IMR-90 (cell line): ENCODE results near the gene PABPC1L. TPM values are rescaled to one million over a fixed set of nuclear protein-coding genes. Genes with fewer than 3 reads are reported as not detected.

Experiments used
- ATAC-seq: fragments of 200-7000 bp; cut with Tn5 transposase; 2 replicates; pipeline ENCODE4 v1.9.1; 2020; ENCODE audit warnings: low read depth, mild to moderate bottlenecking, moderate library complexity
- BruUV-seq: library from RNA; stranded (reverse); fragments of 400-500 nt; replicated peaks from 2 replicates; lab custom pipeline; 2021; lab: Mats Ljungman, UMichigan
- CTCF ChIA-PET: fragments of 300-600 bp; formaldehyde crosslinking; extraction: SDS; loops from one replicate; lab custom pipeline; 2021; ENCODE audit warnings: antibody characterized with exemption; lab: Yijun Ruan, JAX
- POLR2A ChIA-PET: fragments of 300-600 bp; sonication (Branson Sonifier 250); formaldehyde crosslinking; loops from one replicate; lab custom pipeline; 2022; ENCODE audit warnings: antibody characterized with exemption; ENCODE audit not compliant: unreplicated experiment; lab: Charles Lee
- DNase-seq: peaks from one replicate; pipeline ENCODE4 v3.0.0; 2013
- H2AFZ ChIP-seq: replicated peaks from 2 replicates; pipeline ENCODE3; 2013; ENCODE audit warnings: low read length, mild to moderate bottlenecking; ENCODE audit not compliant: poor library complexity
- H2AK5ac ChIP-seq: 2 replicates; pipeline ENCODE4 v1.6.1; 2013; ENCODE audit warnings: low read depth, low read length, inconsistent platforms
- H2AK9ac ChIP-seq: replicated peaks from 2 replicates; pipeline ENCODE3; 2013; ENCODE audit warnings: mild to moderate bottlenecking, low read depth, low read length, moderate library complexity; ENCODE audit not compliant: poor library complexity
- H2BK120ac ChIP-seq: 2 replicates; pipeline ENCODE4 v1.6.1; 2013; ENCODE audit warnings: low read depth, low read length, inconsistent platforms
- H2BK15ac ChIP-seq: 3 replicates; pipeline ENCODE4 v1.6.1; 2013; ENCODE audit warnings: low read depth, low read length, inconsistent platforms
- H2BK20ac ChIP-seq: 2 replicates; pipeline ENCODE4 v1.6.1; 2013; ENCODE audit warnings: low read depth, mild to moderate bottlenecking, inconsistent platforms, low read length, moderate library complexity
- H2BK5ac ChIP-seq: 2 replicates; pipeline ENCODE4 v1.6.1; 2013; ENCODE audit warnings: mild to moderate bottlenecking, low read depth, low read length, inconsistent platforms; ENCODE audit not compliant: poor library complexity, severe bottlenecking
- H3K14ac ChIP-seq: replicated peaks from 2 replicates; pipeline ENCODE4 v1.6.1; 2013; ENCODE audit warnings: low read depth, low read length, inconsistent platforms
- H3K18ac ChIP-seq: 2 replicates; pipeline ENCODE4 v1.6.1; 2013; ENCODE audit warnings: low read depth, low read length, control low read depth
- H3K23ac ChIP-seq: 2 replicates; pipeline ENCODE4 v1.6.1; 2013; ENCODE audit warnings: low read depth, low read length, inconsistent platforms
- H3K27ac ChIP-seq: 2 replicates; pipeline ENCODE4 v1.5.1; 2013; ENCODE audit warnings: mild to moderate bottlenecking, control low read depth, low read length; ENCODE audit not compliant: insufficient read depth
- H3K27me3 ChIP-seq: 2 replicates; pipeline ENCODE4 v1.6.1; 2013; ENCODE audit warnings: low read length; ENCODE audit not compliant: control insufficient read depth, insufficient read depth
- H3K36me3 ChIP-seq: 2 replicates; pipeline ENCODE4 v1.6.1; 2013; ENCODE audit warnings: low read length, mixed read lengths; ENCODE audit not compliant: control insufficient read depth, insufficient read depth
- H3K4ac ChIP-seq: 2 replicates; pipeline ENCODE4 v1.6.1; 2013; ENCODE audit warnings: low read depth, low read length, inconsistent platforms
- H3K4me1 ChIP-seq: 2 replicates; pipeline ENCODE4 v1.6.1; 2013; ENCODE audit warnings: low read length, mixed read lengths; ENCODE audit not compliant: control insufficient read depth, insufficient read depth
- H3K4me2 ChIP-seq: 2 replicates; pipeline ENCODE4 v1.6.1; 2013; ENCODE audit warnings: low read depth, mild to moderate bottlenecking, control low read depth, low read length, moderate library complexity
- H3K4me3 ChIP-seq: 2 replicates; pipeline ENCODE4 v1.5.1; 2013; ENCODE audit warnings: low read depth, mild to moderate bottlenecking, control low read depth, low read length, moderate library complexity; ENCODE audit not compliant: insufficient read depth
- H3K56ac ChIP-seq: 2 replicates; pipeline ENCODE4 v1.6.1; 2013; ENCODE audit warnings: low read length, inconsistent platforms; ENCODE audit not compliant: insufficient read depth; ENCODE audit errors: extremely low read depth
- H3K79me1 ChIP-seq, 2 experiments: 2 replicates each; pipeline ENCODE4 v1.6.1; 2013; ENCODE audit warnings: low read length in 2 of 2, inconsistent platforms in 1 of 2, low read depth in 1 of 2
- H3K9ac ChIP-seq: 2 replicates; pipeline ENCODE4 v1.6.1; 2013; ENCODE audit warnings: low read depth, low read length, control low read depth
- H3K9me1 ChIP-seq: 2 replicates; pipeline ENCODE4 v1.6.1; 2013; ENCODE audit warnings: low read length, inconsistent platforms; ENCODE audit not compliant: insufficient read depth
- H3K9me3 ChIP-seq: 2 replicates; pipeline ENCODE4 v1.6.1; 2013; ENCODE audit warnings: low read length; ENCODE audit not compliant: control insufficient read depth, insufficient read depth
- H4K20me1 ChIP-seq: 2 replicates; pipeline ENCODE4 v1.6.1; 2013; ENCODE audit warnings: low read length, inconsistent platforms; ENCODE audit not compliant: insufficient read depth
- H4K5ac ChIP-seq: 2 replicates; pipeline ENCODE4 v1.6.1; 2013; ENCODE audit warnings: mild to moderate bottlenecking, low read depth, low read length, control low read depth
- H4K8ac ChIP-seq, 2 experiments: 2 replicates each; pipeline ENCODE4 v1.6.1; 2013; ENCODE audit warnings: low read depth in 2 of 2, low read length in 2 of 2, control low read depth in 1 of 2, inconsistent platforms in 1 of 2
- H4K91ac ChIP-seq: 2 replicates; pipeline ENCODE4 v1.6.1; 2013; ENCODE audit warnings: low read depth, low read length, inconsistent platforms; ENCODE audit not compliant: insufficient read depth
- CEBPB ChIP-seq: IDR thresholded peaks from 2 replicates; pipeline ENCODE4 v1.6.1; 2012; ENCODE audit warnings: low read depth, low read length, improper control_type of control experiment
- CHD1 ChIP-seq: IDR thresholded peaks from 2 replicates; pipeline ENCODE4 v1.6.1; 2012; ENCODE audit warnings: low read depth, low read length, improper control_type of control experiment
- FOS ChIP-seq: fragments of 150-350 bp; IDR thresholded peaks from 2 replicates; pipeline ENCODE4 v1.6.1; 2016; ENCODE audit warnings: low read depth, low read length
- MAFK ChIP-seq: IDR thresholded peaks from 2 replicates; pipeline ENCODE4 v1.6.1; 2012; ENCODE audit warnings: low read depth, low read length, improper control_type of control experiment
- MAZ ChIP-seq: IDR thresholded peaks from 2 replicates; pipeline ENCODE4 v1.6.1; 2012; ENCODE audit warnings: low read depth, mild to moderate bottlenecking, low read length, improper control_type of control experiment, moderate library complexity, borderline replicate concordance
- MXI1 ChIP-seq: IDR thresholded peaks from 2 replicates; pipeline ENCODE4 v1.6.1; 2012; ENCODE audit warnings: low read depth, mild to moderate bottlenecking, low read length, moderate library complexity, borderline replicate concordance
- NFE2L2 ChIP-seq: fragments of 150-350 bp; IDR thresholded peaks from 2 replicates; pipeline ENCODE4 v1.6.1; 2016; ENCODE audit warnings: low read depth, mild to moderate bottlenecking, low read length
- POLR2A ChIP-seq: IDR thresholded peaks from 2 replicates; pipeline ENCODE4 v1.6.1; 2012; ENCODE audit warnings: mild to moderate bottlenecking, low read depth, low read length
- RAD21 ChIP-seq: IDR thresholded peaks from 2 replicates; pipeline ENCODE4 v1.6.1; 2012; ENCODE audit warnings: low read length, improper control_type of control experiment
- RCOR1 ChIP-seq: IDR thresholded peaks from 2 replicates; pipeline ENCODE4 v1.6.1; 2012; ENCODE audit warnings: mild to moderate bottlenecking, low read length, improper control_type of control experiment; ENCODE audit not compliant: insufficient replicate concordance
- RFX5 ChIP-seq: IDR thresholded peaks from 2 replicates; pipeline ENCODE4 v1.8.0; 2012; ENCODE audit warnings: low read depth, mild to moderate bottlenecking, low read length, moderate library complexity
- SMC3 ChIP-seq: fragments of 150-350 bp; IDR thresholded peaks from 2 replicates; pipeline ENCODE4 v1.6.1; 2016; ENCODE audit warnings: low read depth, mild to moderate bottlenecking, antibody characterized with exemption, low read length, moderate library complexity
- USF2 ChIP-seq: fragments of 150-350 bp; IDR thresholded peaks from 2 replicates; pipeline ENCODE4 v1.6.1; 2017; ENCODE audit warnings: mild to moderate bottlenecking, antibody characterized with exemption, low read length, low read depth
- WGBS, 2 experiments: methylation state at CpG; one replicate each; pipeline versions ENCODE4 v1.1.5 to v1.1.7; 2013; ENCODE audit warnings: missing lambda C conversion rate in 2 of 2; ENCODE audit not compliant: insufficient read length in 1 of 2; ENCODE audit errors: extremely low coverage in 2 of 2; 5-methylcytosine and 5-hydroxymethylcytosine counted together
- dilution Hi-C: fragments of 300-500 bp; cut with HindIII; formaldehyde crosslinking; loops from one replicate; pipeline ENCODE4 v1.14.3; 2018; ENCODE audit warnings: low sequenced_read_pairs; ENCODE audit not compliant: unreplicated experiment
- in situ Hi-C: fragments of 300-500 bp; cut with MboI; formaldehyde crosslinking; loops from 3 replicates; pipeline ENCODE4 v1.14.3; 2019; ENCODE audit warnings: low sequenced_read_pairs, inconsistent platforms, mixed read lengths
- intact Hi-C: fragments of 100-400 bp; cut with micrococcal nuclease; formaldehyde crosslinking; loops from 2 replicates; pipeline ENCODE4 v1.10.0; 2022
- polyA plus RNA-seq, 3 experiments: library from polyadenylated mRNA; depleted of rRNA; stranded (reverse); fragments of >200 nt; gene quantifications; 2 replicates each; pipeline ENCODE4 v1.2.3, GENCODE V29; 2012; ENCODE audit warnings: low replicate concordance in 1 of 3
- total RNA-seq: library from RNA; depleted of rRNA; stranded (reverse); fragments of >200 nt; gene quantifications from 2 replicates; pipeline ENCODE4 v1.2.3, GENCODE V29; 2012
- TF ChIP-seq, protein P1 (sequence below): conservative IDR thresholded peaks from 2 replicates; pipeline ENCODE4 v1.5.1; 2012; ENCODE audit warnings: mild to moderate bottlenecking, low read depth, low read length, improper control_type of control experiment
- TF ChIP-seq, protein P2 (sequence below): fragments of 150-350 bp; IDR thresholded peaks from 2 replicates; pipeline ENCODE4 v1.6.1; 2016; ENCODE audit warnings: low read depth, mild to moderate bottlenecking, low read length, moderate library complexity, borderline replicate concordance

PABPC1L gene
- total and polyA plus RNA-seq, 2 of the 4 experiments (the other 2 are of a cell fraction): 6.1 to 82.4 TPM

GRCh38 chr20:44930517-44931168, 20.8 kb downstream of the PABPC1L start:
- Histone ChIP-seq H2BK5ac (no peak overlapping the region), H3K9me3 (no peaks in the 10 kb centered on the region), H3K14ac (no peak overlapping the region), H3K56ac (no peak overlapping the region), H2AK9ac (no peak overlapping the region), H3K23ac (no peak overlapping the region), H3K4me2 (no peak overlapping the region), H2BK120ac (no peak overlapping the region), H3K27me3 (no peaks in the 10 kb centered on the region), H4K8ac (no peak overlapping the region), H3K4me1 (no peaks in the 10 kb centered on the region), H3K4me3 (no peak overlapping the region), H3K9ac (no peak overlapping the region), H2BK20ac (no peak overlapping the region), H3K79me1 (no peaks in the 10 kb centered on the region), H2BK15ac (no peak overlapping the region), H2AFZ (no peak overlapping the region), H2AK5ac (no peak overlapping the region), H3K4ac (no peak overlapping the region), H3K36me3 (peaks cover 32% of the 10 kb centered on the region), H3K9me1 (peaks cover 3% of the 10 kb centered on the region; the same call in 1 of the 2 replicates), H4K91ac (no peak overlapping the region), H3K27ac (no peak overlapping the region), H4K20me1 (no peaks in the 10 kb centered on the region), H3K18ac (no peak overlapping the region), H4K5ac (no peak overlapping the region)
- in situ Hi-C loops (no loop called here), intact Hi-C loops (no loop called here), dilution Hi-C loops (no loop called here)
- BruUV-seq: no TSS peak
- POLR2A ChIA-PET: no interaction called here
- DNase-seq (no peak), ATAC-seq (no peak)
- no peak for TF ChIP-seq RAD21
- TF ChIP-seq, protein P1, sequence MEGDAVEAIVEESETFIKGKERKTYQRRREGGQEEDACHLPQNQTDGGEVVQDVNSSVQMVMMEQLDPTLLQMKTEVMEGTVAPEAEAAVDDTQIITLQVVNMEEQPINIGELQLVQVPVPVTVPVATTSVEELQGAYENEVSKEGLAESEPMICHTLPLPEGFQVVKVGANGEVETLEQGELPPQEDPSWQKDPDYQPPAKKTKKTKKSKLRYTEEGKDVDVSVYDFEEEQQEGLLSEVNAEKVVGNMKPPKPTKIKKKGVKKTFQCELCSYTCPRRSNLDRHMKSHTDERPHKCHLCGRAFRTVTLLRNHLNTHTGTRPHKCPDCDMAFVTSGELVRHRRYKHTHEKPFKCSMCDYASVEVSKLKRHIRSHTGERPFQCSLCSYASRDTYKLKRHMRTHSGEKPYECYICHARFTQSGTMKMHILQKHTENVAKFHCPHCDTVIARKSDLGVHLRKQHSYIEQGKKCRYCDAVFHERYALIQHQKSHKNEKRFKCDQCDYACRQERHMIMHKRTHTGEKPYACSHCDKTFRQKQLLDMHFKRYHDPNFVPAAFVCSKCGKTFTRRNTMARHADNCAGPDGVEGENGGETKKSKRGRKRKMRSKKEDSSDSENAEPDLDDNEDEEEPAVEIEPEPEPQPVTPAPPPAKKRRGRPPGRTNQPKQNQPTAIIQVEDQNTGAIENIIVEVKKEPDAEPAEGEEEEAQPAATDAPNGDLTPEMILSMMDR: no peak
- TF ChIP-seq MAFK: no peak
- TF ChIP-seq RFX5: no peak
- no peak for TF ChIP-seq RCOR1
- no peak for TF ChIP-seq USF2
- no peak for TF ChIP-seq NFE2L2
- TF ChIP-seq SMC3: no peak
- TF ChIP-seq CHD1: no peak
- no peak for TF ChIP-seq POLR2A
- TF ChIP-seq CEBPB: no peak
- no peak for TF ChIP-seq MXI1
- no peak for TF ChIP-seq FOS
- TF ChIP-seq, protein P2, sequence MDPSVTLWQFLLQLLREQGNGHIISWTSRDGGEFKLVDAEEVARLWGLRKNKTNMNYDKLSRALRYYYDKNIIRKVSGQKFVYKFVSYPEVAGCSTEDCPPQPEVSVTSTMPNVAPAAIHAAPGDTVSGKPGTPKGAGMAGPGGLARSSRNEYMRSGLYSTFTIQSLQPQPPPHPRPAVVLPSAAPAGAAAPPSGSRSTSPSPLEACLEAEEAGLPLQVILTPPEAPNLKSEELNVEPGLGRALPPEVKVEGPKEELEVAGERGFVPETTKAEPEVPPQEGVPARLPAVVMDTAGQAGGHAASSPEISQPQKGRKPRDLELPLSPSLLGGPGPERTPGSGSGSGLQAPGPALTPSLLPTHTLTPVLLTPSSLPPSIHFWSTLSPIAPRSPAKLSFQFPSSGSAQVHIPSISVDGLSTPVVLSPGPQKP: no peak
- TF ChIP-seq MAZ: no peak
- no CpG with 5 or more reads among the region's 18 CpGs for WGBS, 2 experiments
- CTCF ChIA-PET: no interaction called here
